Activated CD8-positive, alpha-beta T cell treated with anti-CD3 and anti-CD28 coated beads for 36 hours (primary cell): ENCODE results near the gene ZNF428. TPM values are rescaled to one million over a fixed set of nuclear protein-coding genes. Genes with fewer than 3 reads are reported as not detected.

ENCODE experiments used
- ATAC-seq: fragments of 200-7000 bp; cut with Tn5 transposase; one replicate; pipeline ENCODE4 v1.10.0; 2021; ENCODE audit warnings: mild to moderate bottlenecking, moderate library complexity
- CTCF ChIA-PET: fragments of 350-600 bp; sonication (Branson Sonifier 250); formaldehyde crosslinking; loops from one replicate; lab custom pipeline; 2021; ENCODE audit warnings: antibody characterized with exemption; lab: Charles Lee
- POLR2A ChIA-PET: fragments of 350-600 bp; sonication (Branson Sonifier 250); formaldehyde crosslinking; loops from one replicate; lab custom pipeline; 2021; ENCODE audit warnings: antibody characterized with exemption; lab: Charles Lee
- DNase-seq: peaks from one replicate; pipeline ENCODE4 v3.0.0-alpha.2; 2020
- H3K27ac Mint-ChIP-seq: one replicate; pipeline ENCODE4 v1.8.0; 2021; ENCODE audit warnings: mild to moderate bottlenecking, mixed read lengths
- H3K27me3 Mint-ChIP-seq: one replicate; pipeline ENCODE4 v1.8.0; 2021; ENCODE audit warnings: mixed read lengths
- H3K36me3 Mint-ChIP-seq: one replicate; pipeline ENCODE4 v1.8.0; 2021; ENCODE audit warnings: low read depth, mixed read lengths
- H3K4me1 Mint-ChIP-seq: one replicate; pipeline ENCODE4 v1.8.0; 2021; ENCODE audit warnings: low read depth, mixed read lengths
- H3K4me3 Mint-ChIP-seq: one replicate; pipeline ENCODE4 v1.8.0; 2021; ENCODE audit warnings: mild to moderate bottlenecking, moderate library complexity, mixed read lengths
- H3K9me3 Mint-ChIP-seq: one replicate; pipeline ENCODE4 v1.8.0; 2021; ENCODE audit warnings: mixed read lengths
- CTCF ChIP-seq: fragments of 200-600 bp; IDR thresholded peaks from one replicate; pipeline ENCODE4 v1.8.0; 2022; ENCODE audit warnings: antibody characterized with exemption, mild to moderate bottlenecking
- intact Hi-C: fragments of 100-400 bp; cut with micrococcal nuclease; formaldehyde crosslinking; loops from one replicate; pipeline ENCODE4 v1.10.0; 2022
- total RNA-seq, 2 experiments: library from RNA; stranded (reverse); gene quantifications; one replicate each; pipeline ENCODE4 v1.2.3, GENCODE V29; 2021

The ZNF428 gene
- total RNA-seq, 2 experiments from 2014 or later = 12.3 to 13.4 TPM

- no peak for DNase-seq
- POLR2A ChIA-PET = interaction anchor here (0.9 kb wide), 1 partner anchor 60 kb away, joined by 3 read pairs; no protein-coding TSS in a partner anchor
- H3K4me1 Mint-ChIP-seq = peaks cover 9% of the 10 kb centered on the region
- H3K36me3 Mint-ChIP-seq = no peaks in the 10 kb centered on the region
- H3K9me3 Mint-ChIP-seq = peaks cover 2% of the 10 kb centered on the region
- no peak for TF ChIP-seq CTCF
- H3K4me3 Mint-ChIP-seq = peak overlapping the region; percentile 12
- no peak for ATAC-seq
- CTCF ChIA-PET = interaction anchor here (1.1 to 1.6 kb wide), 4 partner anchors 10 to 194 kb away, joined by 3 to 5 read pairs (median 4); no protein-coding TSS in a partner anchor
- H3K27me3 Mint-ChIP-seq = peaks cover 30% of the 10 kb centered on the region
- no peak overlapping the region for H3K27ac Mint-ChIP-seq
- intact Hi-C loops = no loop called here
These were observed 21.9 kb upstream of the ZNF428 start for GRCh38 chr19:43641333-43641732.

- no peak overlapping the region for H3K27ac Mint-ChIP-seq
- H3K4me3 Mint-ChIP-seq = peak overlapping the region; percentile 63
- intact Hi-C loops = no loop called here
- ChIA-PET CTCF (no interaction called here), POLR2A (no interaction called here)
- no peaks in the 10 kb centered on the region for H3K36me3 Mint-ChIP-seq
- H3K9me3 Mint-ChIP-seq = no peaks in the 10 kb centered on the region
- ATAC-seq (no peak), DNase-seq (no peak)
- H3K27me3 Mint-ChIP-seq = peaks cover 32% of the 10 kb centered on the region
- TF ChIP-seq CTCF = no peak
- peaks cover 9% of the 10 kb centered on the region for H3K4me1 Mint-ChIP-seq
These were observed 21.0 kb upstream of the ZNF428 start for GRCh38 chr19:43640424-43640757.

- intact Hi-C loops = no loop called here
- H3K27me3 Mint-ChIP-seq = peaks cover 32% of the 10 kb centered on the region
- ChIA-PET CTCF (no interaction called here), POLR2A (no interaction called here)
- H3K4me3 Mint-ChIP-seq = peak within 1 kb of the TSS; percentile 65
- H3K36me3 Mint-ChIP-seq = no peaks in the 10 kb centered on the region
- TF ChIP-seq CTCF = no peak
- H3K4me1 Mint-ChIP-seq = peaks cover 9% of the 10 kb centered on the region
- ATAC-seq (peak; percentile 83), DNase-seq (peak; percentile 49)
- no peaks in the 10 kb centered on the region for H3K9me3 Mint-ChIP-seq
- H3K27ac Mint-ChIP-seq = no peak within 1 kb of the TSS
These were observed 20.3 kb upstream of the ZNF428 start, which contains the start of gene CADM4 for GRCh38 chr19:43639519-43640423. CADM4 (minus strand) TSS chr19:43639850; CDS start chr19:43639790, 60 bp downstream.

- H3K36me3 Mint-ChIP-seq = no peaks in the 10 kb centered on the region
- peak overlapping the region; percentile 65 for H3K4me3 Mint-ChIP-seq
- DNase-seq (no peak), ATAC-seq (no peak)
- CTCF ChIA-PET = no interaction called here
- no peaks in the 10 kb centered on the region for H3K9me3 Mint-ChIP-seq
- intact Hi-C loops = no loop called here
- H3K4me1 Mint-ChIP-seq = peaks cover 9% of the 10 kb centered on the region
- H3K27me3 Mint-ChIP-seq = peaks cover 32% of the 10 kb centered on the region
- POLR2A ChIA-PET = no interaction called here
- TF ChIP-seq CTCF = no peak
- no peak overlapping the region for H3K27ac Mint-ChIP-seq
These were observed 19.6 kb upstream of the ZNF428 start for GRCh38 chr19:43638995-43639518.
